ENCODE data around the gene ECEL1.

ECEL1 gene

GRCh38 chr2:232488097-232488711 is 570 bp upstream of the ECEL1 start:
- ChIA-PET POLR2A (no interaction called here), CTCF (interaction anchor here (1.1 kb wide), 1 partner anchor 42 kb away, joined by 3 read pairs; no protein-coding TSS in a partner anchor)
- TF ChIP-seq CTCF (IDR thresholded peaks at IDR 0.05; ENCODE audit: insufficient read depth, low read length, missing control alignments): no peak
- no peak overlapping the region for H3K4me3 ChIP-seq (ENCODE audit: low read depth, low read length)
- no peak for DNase-seq (ENCODE audit: low read depth, low spot score)

- DNase-seq (ENCODE audit: low read depth, low spot score): no peak
- CTCF ChIA-PET: no interaction called here
- POLR2A ChIA-PET: no interaction called here
- TF ChIP-seq CTCF (IDR thresholded peaks at IDR 0.05; ENCODE audit: insufficient read depth, low read length, missing control alignments): no peak
- no peak overlapping the region for H3K4me3 ChIP-seq (ENCODE audit: low read depth, low read length)
Measured at GRCh38 chr2:232486558-232487384, 863 bp downstream of the ECEL1 start.

- DNase-seq (ENCODE audit: low read depth, low spot score): no peak
- ChIA-PET POLR2A (no interaction called here), CTCF (no interaction called here)
- TF ChIP-seq CTCF (IDR thresholded peaks at IDR 0.05; ENCODE audit: insufficient read depth, low read length, missing control alignments): no peak
- H3K4me3 ChIP-seq (ENCODE audit: low read depth, low read length): no peak overlapping the region
Measured at GRCh38 chr2:232485757-232486557, 1.7 kb downstream of the ECEL1 start.

GRCh38 chr2:232485348-232485756 is 2.3 kb downstream of the ECEL1 start:
- DNase-seq (ENCODE audit: low read depth, low spot score): no peak
- no peak for TF ChIP-seq CTCF (IDR thresholded peaks at IDR 0.05; ENCODE audit: insufficient read depth, low read length, missing control alignments)
- POLR2A ChIA-PET: no interaction called here
- no peak overlapping the region for H3K4me3 ChIP-seq (ENCODE audit: low read depth, low read length)
- CTCF ChIA-PET: interaction anchor here (0.8 kb wide), 1 partner anchor 11 kb away, joined by 3 read pairs; no protein-coding TSS in a partner anchor

- no peak for DNase-seq (ENCODE audit: low read depth, low spot score)
- POLR2A ChIA-PET: no interaction called here
- no peak overlapping the region for H3K4me3 ChIP-seq (ENCODE audit: low read depth, low read length)
- TF ChIP-seq CTCF (IDR thresholded peaks at IDR 0.05; ENCODE audit: insufficient read depth, low read length, missing control alignments): no peak
- CTCF ChIA-PET: interaction anchor here (0.8 kb wide), 1 partner anchor 10 kb away, joined by 3 read pairs; no protein-coding TSS in a partner anchor
Measured at GRCh38 chr2:232484628-232485347, 2.8 kb downstream of the ECEL1 start.
